IPS-18a (cell line): ENCODE results near the gene ETS1.

Source experiments
- H3K27ac ChIP-seq: one replicate; pipeline ENCODE4 v1.5.1; 2013; ENCODE audit warnings: low read length
- H3K27me3 ChIP-seq: one replicate; pipeline ENCODE4 v1.6.1; 2013; ENCODE audit warnings: mild to moderate bottlenecking, low read length; ENCODE audit not compliant: control insufficient read depth, insufficient read depth
- H3K36me3 ChIP-seq: one replicate; pipeline ENCODE4 v1.6.1; 2013; ENCODE audit warnings: low read depth, low read length; ENCODE audit not compliant: control insufficient read depth
- H3K4me1 ChIP-seq: one replicate; pipeline ENCODE4 v1.6.1; 2013; ENCODE audit warnings: low read depth, low read length; ENCODE audit not compliant: control insufficient read depth
- H3K4me3 ChIP-seq: one replicate; pipeline ENCODE4 v1.5.1; 2013; ENCODE audit warnings: low read length
- H3K9ac ChIP-seq: one replicate; pipeline ENCODE4 v1.6.1; 2013; ENCODE audit warnings: mild to moderate bottlenecking, low read length, moderate library complexity
- H3K9me3 ChIP-seq: one replicate; pipeline ENCODE4 v1.6.1; 2013; ENCODE audit warnings: low read depth, low read length; ENCODE audit not compliant: control insufficient read depth

Gene ETS1

GRCh38 chr11:128520206-128520887, 67.0 kb downstream of the ETS1 start:
- Histone ChIP-seq H3K4me1 (peaks cover 6% of the 10 kb centered on the region), H3K4me3 (no peak overlapping the region), H3K9ac (no peak overlapping the region), H3K36me3 (no peaks in the 10 kb centered on the region), H3K27me3 (peaks cover 61% of the 10 kb centered on the region), H3K27ac (no peak overlapping the region), H3K9me3 (no peaks in the 10 kb centered on the region)

DNA sequence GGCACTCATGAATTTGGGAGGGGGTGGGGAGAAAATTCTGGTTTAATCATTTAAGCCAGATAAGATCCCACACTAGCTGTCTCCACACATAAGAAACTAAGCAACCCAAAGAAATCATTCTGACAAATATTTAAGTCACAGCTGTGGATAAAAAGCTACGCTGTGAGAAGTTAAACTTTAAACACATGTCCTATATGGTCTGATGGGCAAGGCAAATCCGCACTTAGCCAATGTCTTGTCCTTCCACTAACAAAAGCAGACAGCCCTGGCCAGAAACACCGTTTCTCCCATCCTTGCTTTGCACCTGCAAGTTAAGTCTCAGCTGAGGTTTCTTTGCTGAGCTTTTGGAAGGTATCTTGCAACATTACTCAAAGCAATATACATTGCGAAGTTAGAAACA, 68.0 kb downstream of the ETS1 start:
- Histone ChIP-seq H3K36me3 (no peaks in the 10 kb centered on the region), H3K27me3 (peaks cover 51% of the 10 kb centered on the region), H3K9ac (no peak overlapping the region), H3K27ac (no peak overlapping the region), H3K9me3 (no peaks in the 10 kb centered on the region), H3K4me3 (no peak overlapping the region), H3K4me1 (peaks cover 6% of the 10 kb centered on the region)

GRCh38 chr11:128518493-128519207, 68.7 kb downstream of the ETS1 start:
- Histone ChIP-seq H3K4me3 (no peak overlapping the region), H3K4me1 (peaks cover 6% of the 10 kb centered on the region), H3K36me3 (no peaks in the 10 kb centered on the region), H3K27me3 (peaks cover 44% of the 10 kb centered on the region), H3K27ac (no peak overlapping the region), H3K9ac (no peak overlapping the region), H3K9me3 (no peaks in the 10 kb centered on the region)

DNA sequence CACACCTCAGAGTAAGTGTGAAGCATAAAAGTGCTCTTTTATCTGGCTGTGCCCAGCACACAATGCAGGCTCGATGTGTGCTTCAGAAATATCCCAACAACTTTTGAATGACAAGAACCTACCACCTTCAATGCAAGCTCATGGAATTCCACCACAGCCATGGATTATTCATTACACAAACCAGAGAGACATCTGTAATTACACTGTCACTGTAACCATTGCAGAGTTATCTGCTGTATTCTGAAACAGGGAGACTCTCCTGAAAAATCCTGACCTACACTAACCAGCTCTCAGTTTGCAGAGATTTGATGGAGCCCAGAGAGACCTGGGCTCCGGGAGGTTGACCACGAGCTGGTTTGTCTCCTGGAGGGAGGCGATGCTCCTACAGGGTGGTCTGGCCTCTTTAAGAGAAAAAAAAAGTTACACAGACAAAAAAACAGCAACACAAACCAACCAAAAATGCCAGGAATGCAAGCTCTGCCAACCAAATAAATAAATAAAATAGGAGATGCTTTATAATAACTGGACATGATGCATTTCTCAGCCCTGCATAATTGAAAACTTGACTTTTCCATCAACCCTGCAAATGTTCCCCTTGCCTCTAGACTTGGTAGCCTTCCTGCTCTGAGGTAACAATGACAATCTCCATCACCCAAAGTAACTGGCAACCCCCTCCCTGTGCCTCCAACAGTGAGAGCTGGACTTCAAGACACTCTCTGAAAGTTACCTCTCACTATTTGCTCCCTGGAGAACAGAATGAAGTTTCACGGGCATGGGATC, 69.7 kb downstream of the ETS1 start:
- no peak overlapping the region for H3K27ac ChIP-seq
- H3K9me3 ChIP-seq = no peaks in the 10 kb centered on the region
- peaks cover 6% of the 10 kb centered on the region for H3K4me1 ChIP-seq
- H3K36me3 ChIP-seq = no peaks in the 10 kb centered on the region
- H3K27me3 ChIP-seq = peaks cover 34% of the 10 kb centered on the region
- no peak overlapping the region for H3K4me3 ChIP-seq
- H3K9ac ChIP-seq = no peak overlapping the region

- Histone ChIP-seq H3K27ac (no peak overlapping the region), H3K4me3 (no peak overlapping the region), H3K9ac (no peak overlapping the region), H3K27me3 (peaks cover 32% of the 10 kb centered on the region), H3K4me1 (peaks cover 6% of the 10 kb centered on the region), H3K9me3 (no peaks in the 10 kb centered on the region), H3K36me3 (no peaks in the 10 kb centered on the region)
Observed at GRCh38 chr11:128516886-128517285, 70.5 kb downstream of the ETS1 start.

GRCh38 chr11:128515826-128516778, 71.3 kb downstream of the ETS1 start:
- Histone ChIP-seq H3K4me3 (no peak overlapping the region), H3K9ac (no peak overlapping the region), H3K9me3 (no peaks in the 10 kb centered on the region), H3K27me3 (peaks cover 25% of the 10 kb centered on the region), H3K27ac (no peak overlapping the region), H3K4me1 (peaks cover 2% of the 10 kb centered on the region), H3K36me3 (no peaks in the 10 kb centered on the region)

DNA sequence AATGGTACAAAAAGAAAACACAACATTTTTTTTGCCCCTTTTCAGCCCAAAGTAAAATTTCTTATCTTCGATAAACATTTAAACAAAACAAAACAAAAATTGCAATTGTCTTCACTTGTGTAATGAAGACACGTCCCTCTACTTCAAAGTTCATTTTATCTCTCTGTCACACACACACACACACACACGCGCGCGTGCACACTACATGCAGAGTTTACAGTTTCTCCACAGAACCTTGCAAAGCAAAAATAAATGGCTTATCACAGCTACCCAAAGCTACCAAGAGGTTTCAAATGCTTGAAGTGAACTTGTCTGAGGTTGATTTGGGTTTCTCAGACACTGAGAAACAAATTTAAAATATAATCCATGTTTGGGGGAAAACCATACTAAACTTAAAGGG, 72.3 kb downstream of the ETS1 start:
- Histone ChIP-seq H3K9ac (no peak overlapping the region), H3K27ac (no peak overlapping the region), H3K4me1 (no peaks in the 10 kb centered on the region), H3K9me3 (no peaks in the 10 kb centered on the region), H3K36me3 (no peaks in the 10 kb centered on the region), H3K4me3 (no peak overlapping the region), H3K27me3 (peaks cover 15% of the 10 kb centered on the region)

GRCh38 chr11:128513915-128514681, 73.3 kb downstream of the ETS1 start:
- H3K4me3 ChIP-seq = no peak overlapping the region
- H3K27ac ChIP-seq = no peak overlapping the region
- no peak overlapping the region for H3K9ac ChIP-seq
- H3K4me1 ChIP-seq = no peaks in the 10 kb centered on the region
- peaks cover 5% of the 10 kb centered on the region for H3K27me3 ChIP-seq
- H3K9me3 ChIP-seq = no peaks in the 10 kb centered on the region
- no peaks in the 10 kb centered on the region for H3K36me3 ChIP-seq

- H3K4me3 ChIP-seq = no peak overlapping the region
Observed at GRCh38 chr11:128512474-128512996, 74.8 kb downstream of the ETS1 start.

GRCh38 chr11:128511712-128512111, 75.6 kb downstream of the ETS1 start:
- Histone ChIP-seq H3K27me3 (no peaks in the 10 kb centered on the region), H3K36me3 (no peaks in the 10 kb centered on the region), H3K4me1 (no peaks in the 10 kb centered on the region), H3K9me3 (no peaks in the 10 kb centered on the region), H3K4me3 (no peak overlapping the region), H3K9ac (no peak overlapping the region), H3K27ac (no peak overlapping the region)

More at GRCh38 chr11:128512474-128512996, 74.8 kb downstream of the ETS1 start:
- Histone ChIP-seq H3K4me1 (no peaks in the 10 kb centered on the region), H3K9ac (no peak overlapping the region), H3K36me3 (no peaks in the 10 kb centered on the region), H3K27me3 (no peaks in the 10 kb centered on the region), H3K27ac (no peak overlapping the region), H3K9me3 (no peaks in the 10 kb centered on the region)
